Suprapubic skin (tissue), 4 donors: ENCODE results near the gene TBX6.

Experiments
- EP300 ChIP-seq: sonication (generic); formaldehyde crosslinking; IDR thresholded peaks from one replicate; pipeline ENCODE4 v1.6.1; 2017; ENCODE audit warnings: antibody characterized with exemption
- POLR2A ChIP-seq, 2 donors: fragments of 450-650 bp; IDR thresholded peaks; one replicate each; pipeline ENCODE4 v1.6.1; 2017; ENCODE audit warnings: antibody characterized with exemption in 2 of 2, mild to moderate bottlenecking in 2 of 2, moderate library complexity in 2 of 2
- POLR2AphosphoS5 ChIP-seq, 3 donors: sonication (generic); formaldehyde crosslinking; IDR thresholded peaks; one replicate each; pipeline ENCODE4 v1.6.1; 2017; ENCODE audit warnings: antibody characterized with exemption in 3 of 3
- TF ChIP-seq, protein P1 (sequence below), 2 donors: fragments of 200-600 bp in 1 of 2; fragments of 450-650 bp in 1 of 2; sonication (generic) in 1 of 2; IDR thresholded peaks; one replicate each; pipeline ENCODE4 v1.5.1; 2016 to 2019; ENCODE audit warnings: antibody characterized with exemption in 2 of 2, mild to moderate bottlenecking in 1 of 2, moderate library complexity in 1 of 2

DNA sequence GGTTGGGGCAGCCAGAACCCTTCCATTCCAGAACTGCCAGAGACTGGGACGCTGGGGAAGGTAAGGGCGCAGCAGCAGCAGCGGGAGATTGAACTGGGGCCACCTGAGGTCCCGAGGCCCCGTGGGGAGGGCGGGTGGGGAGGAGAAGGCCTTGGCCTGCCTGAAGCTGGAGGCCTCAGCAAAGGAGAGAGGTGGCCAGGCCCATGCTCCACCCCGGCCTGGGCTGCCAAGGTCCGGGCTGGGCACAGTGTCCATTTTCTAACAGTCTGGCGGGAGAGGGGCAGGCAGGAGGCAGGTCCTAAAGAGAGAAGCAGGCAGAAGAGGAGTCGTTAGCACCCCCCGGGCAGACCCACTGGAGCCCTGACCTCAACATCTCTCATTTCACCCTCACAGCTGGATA, 22.7 kb upstream of the TBX6 start:
- TF ChIP-seq, protein P1, sequence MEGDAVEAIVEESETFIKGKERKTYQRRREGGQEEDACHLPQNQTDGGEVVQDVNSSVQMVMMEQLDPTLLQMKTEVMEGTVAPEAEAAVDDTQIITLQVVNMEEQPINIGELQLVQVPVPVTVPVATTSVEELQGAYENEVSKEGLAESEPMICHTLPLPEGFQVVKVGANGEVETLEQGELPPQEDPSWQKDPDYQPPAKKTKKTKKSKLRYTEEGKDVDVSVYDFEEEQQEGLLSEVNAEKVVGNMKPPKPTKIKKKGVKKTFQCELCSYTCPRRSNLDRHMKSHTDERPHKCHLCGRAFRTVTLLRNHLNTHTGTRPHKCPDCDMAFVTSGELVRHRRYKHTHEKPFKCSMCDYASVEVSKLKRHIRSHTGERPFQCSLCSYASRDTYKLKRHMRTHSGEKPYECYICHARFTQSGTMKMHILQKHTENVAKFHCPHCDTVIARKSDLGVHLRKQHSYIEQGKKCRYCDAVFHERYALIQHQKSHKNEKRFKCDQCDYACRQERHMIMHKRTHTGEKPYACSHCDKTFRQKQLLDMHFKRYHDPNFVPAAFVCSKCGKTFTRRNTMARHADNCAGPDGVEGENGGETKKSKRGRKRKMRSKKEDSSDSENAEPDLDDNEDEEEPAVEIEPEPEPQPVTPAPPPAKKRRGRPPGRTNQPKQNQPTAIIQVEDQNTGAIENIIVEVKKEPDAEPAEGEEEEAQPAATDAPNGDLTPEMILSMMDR (IDR thresholded peaks at IDR 0.05): no peak
- no peak for TF ChIP-seq POLR2AphosphoS5 (IDR thresholded peaks at IDR 0.05)
- TF ChIP-seq EP300: no peak
- TF ChIP-seq POLR2A (IDR thresholded peaks at IDR 0.05): no peak
